Effector memory CD4-positive, alpha-beta T cell (primary cell): ENCODE results near the gene PARP4.
"Not testable (repeated sequence)": the region's sequence is repeated elsewhere in the genome, so short reads cannot be mapped to it uniquely, and the experiment has no call there.

Experiments used
- DNase-seq, 3 donors: peaks; one replicate each; pipeline ENCODE4 v3.0.0-alpha.2; 2020
- H3K27ac ChIP-seq: 2 replicates; pipeline ENCODE4 v1.7.0; 2013; ENCODE audit warnings: mild to moderate bottlenecking, low read length, moderate library complexity; ENCODE audit not compliant: insufficient read depth, poor library complexity, severe bottlenecking
- H3K27me3 ChIP-seq: replicated peaks from 2 replicates; pipeline ENCODE4 v1.7.0; 2013; ENCODE audit warnings: mild to moderate bottlenecking, low read length; ENCODE audit not compliant: insufficient read depth, control insufficient read depth, poor library complexity, severe bottlenecking
- H3K36me3 ChIP-seq: 2 replicates; pipeline ENCODE4 v1.7.0; 2013; ENCODE audit warnings: mild to moderate bottlenecking, low read length, moderate library complexity; ENCODE audit not compliant: control insufficient read depth, insufficient read depth
- H3K4me1 ChIP-seq: 2 replicates; pipeline ENCODE4 v1.7.0; 2013; ENCODE audit warnings: low read length, mild to moderate bottlenecking; ENCODE audit not compliant: control insufficient read depth, insufficient read depth, poor library complexity, severe bottlenecking
- H3K4me3 ChIP-seq: 2 replicates; pipeline ENCODE4 v1.7.0; 2013; ENCODE audit warnings: low read length, low read depth, mild to moderate bottlenecking; ENCODE audit not compliant: insufficient read depth, poor library complexity, severe bottlenecking
- H3K9me3 ChIP-seq: 2 replicates; pipeline ENCODE4 v1.7.0; 2013; ENCODE audit warnings: mild to moderate bottlenecking, low read length, moderate library complexity; ENCODE audit not compliant: control insufficient read depth

Gene PARP4

GRCh38 chr13:24458736-24459135 lies 53.8 kb downstream of the PARP4 start:
- H3K36me3 ChIP-seq = peaks cover 56% of the 10 kb centered on the region

DNA sequence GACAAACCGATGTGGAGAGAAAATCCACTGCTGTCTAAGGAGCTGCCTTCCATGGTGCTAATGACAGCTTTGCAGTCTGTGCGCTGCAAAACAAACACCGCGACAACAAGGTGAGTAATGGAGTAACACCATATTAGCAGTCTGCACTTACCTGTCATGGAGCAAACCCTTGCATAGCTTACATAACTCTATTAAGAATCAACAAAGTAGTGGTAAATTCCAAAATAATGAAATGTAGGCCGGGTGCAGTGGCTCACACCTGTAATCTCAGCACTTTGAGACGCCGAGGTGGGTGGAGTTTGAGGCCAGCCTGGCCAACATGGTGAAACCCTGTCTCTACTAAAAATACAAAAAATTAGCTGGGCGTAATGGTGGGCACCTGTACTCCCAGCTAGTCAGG lies 56.2 kb downstream of the PARP4 start:
- H3K36me3 ChIP-seq = peaks cover 75% of the 10 kb centered on the region
- no peak overlapping the region for H3K4me3 ChIP-seq

More at GRCh38 chr13:24458736-24459135, 53.8 kb downstream of the PARP4 start:
- no peak for DNase-seq
- Histone ChIP-seq H3K9me3 (no peaks in the 10 kb centered on the region), H3K4me3 (no peak overlapping the region), H3K27ac (no peak overlapping the region), H3K27me3 (no peaks in the 10 kb centered on the region), H3K4me1 (no peaks in the 10 kb centered on the region)

DNA sequence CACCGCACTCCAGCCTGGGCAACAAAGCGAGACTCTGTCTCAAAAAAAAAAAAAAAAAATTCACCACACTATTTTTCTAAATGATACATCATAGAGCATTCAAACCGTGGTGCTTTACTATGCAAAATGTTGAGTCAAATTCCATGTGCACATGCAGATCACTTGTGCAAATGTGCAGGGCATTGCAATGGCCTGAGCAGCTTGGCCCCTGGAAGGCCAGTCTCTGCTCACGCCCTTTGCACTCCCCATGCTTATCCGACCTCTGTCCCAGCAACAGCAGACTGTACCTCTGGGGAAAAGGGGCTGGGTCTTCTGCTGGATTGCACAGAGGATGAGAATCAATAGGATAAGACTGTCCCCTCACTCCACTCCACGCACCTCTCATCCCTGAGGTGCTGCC lies 58.5 kb downstream of the PARP4 start:
- H3K27me3 ChIP-seq = no peaks in the 10 kb centered on the region
- DNase-seq = no peak
- no peaks in the 10 kb centered on the region for H3K9me3 ChIP-seq
- no peak overlapping the region for H3K27ac ChIP-seq
- H3K4me1 ChIP-seq = no peaks in the 10 kb centered on the region
- peaks cover 78% of the 10 kb centered on the region for H3K36me3 ChIP-seq
- H3K4me3 ChIP-seq = no peak overlapping the region

More for the DNA sequence above, 56.2 kb downstream of the PARP4 start:
- H3K27ac ChIP-seq = no peak overlapping the region
- no peak for DNase-seq
- H3K9me3 ChIP-seq = no peaks in the 10 kb centered on the region
- H3K4me1 ChIP-seq = no peaks in the 10 kb centered on the region
- no peaks in the 10 kb centered on the region for H3K27me3 ChIP-seq

- no peak overlapping the region for H3K4me3 ChIP-seq
- H3K27me3 ChIP-seq = no peaks in the 10 kb centered on the region
- H3K36me3 ChIP-seq = peaks cover 70% of the 10 kb centered on the region
- H3K27ac ChIP-seq = no peak overlapping the region
- no peaks in the 10 kb centered on the region for H3K9me3 ChIP-seq
- no peak for DNase-seq
- H3K4me1 ChIP-seq = no peaks in the 10 kb centered on the region
Observed at GRCh38 chr13:24452044-24452443, 60.5 kb downstream of the PARP4 start.

- Histone ChIP-seq H3K36me3 (peaks cover 65% of the 10 kb centered on the region), H3K27me3 (no peaks in the 10 kb centered on the region), H3K9me3 (no peaks in the 10 kb centered on the region), H3K27ac (no peak overlapping the region), H3K4me1 (no peaks in the 10 kb centered on the region), H3K4me3 (no peak overlapping the region)
- DNase-seq = no peak
Observed at GRCh38 chr13:24450530-24450929, 62.0 kb downstream of the PARP4 start.

DNA sequence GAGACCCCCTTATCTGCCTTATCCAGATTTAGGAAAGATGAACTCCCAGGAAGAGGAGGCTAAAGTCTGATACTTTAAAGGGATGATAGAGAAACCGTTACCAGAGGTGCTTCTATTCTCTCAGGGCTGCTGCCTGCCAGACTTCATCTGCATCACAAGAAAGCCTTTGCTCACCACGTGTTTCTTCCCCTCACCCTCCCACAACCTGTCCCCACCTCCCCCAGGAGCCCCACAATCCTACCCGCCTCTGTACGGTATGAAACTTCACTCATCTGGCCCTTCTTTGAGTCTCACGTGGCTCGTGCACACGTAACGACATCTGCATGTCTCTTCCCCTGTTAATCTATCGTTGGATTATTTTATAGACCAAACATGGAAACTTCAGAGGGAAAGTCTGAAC lies 67.7 kb downstream of the PARP4 start:
- H3K36me3 ChIP-seq = peaks cover 63% of the 10 kb centered on the region
- H3K27me3 ChIP-seq, H3K4me3 ChIP-seq, H3K27ac ChIP-seq, DNase-seq, H3K4me1 ChIP-seq, H3K9me3 ChIP-seq: not testable (repeated sequence)

DNA sequence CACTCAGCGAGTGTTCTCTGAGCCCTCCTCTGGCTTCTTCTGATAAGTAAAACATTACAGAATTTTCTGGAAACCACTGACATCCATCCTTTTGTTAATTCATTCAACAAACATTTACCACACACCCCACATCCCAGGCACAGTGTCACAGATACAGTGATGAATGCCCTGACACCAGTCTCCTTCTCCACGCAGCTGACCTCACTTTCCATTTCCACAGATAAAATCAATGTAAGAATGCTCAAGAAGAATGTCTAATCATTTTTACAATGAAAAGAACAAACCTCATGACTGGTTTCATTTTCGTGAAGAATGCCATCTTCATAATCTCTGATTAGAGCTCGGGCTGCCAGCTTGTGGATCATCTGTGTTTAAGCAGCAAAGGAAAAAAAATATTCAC lies 69.2 kb downstream of the PARP4 start:
- Histone ChIP-seq H3K27me3 (no peaks in the 10 kb centered on the region), H3K9me3 (no peaks in the 10 kb centered on the region), H3K4me3 (no peak overlapping the region), H3K36me3 (peaks cover 65% of the 10 kb centered on the region), H3K27ac (no peak overlapping the region), H3K4me1 (no peaks in the 10 kb centered on the region)
- no peak for DNase-seq

DNA sequence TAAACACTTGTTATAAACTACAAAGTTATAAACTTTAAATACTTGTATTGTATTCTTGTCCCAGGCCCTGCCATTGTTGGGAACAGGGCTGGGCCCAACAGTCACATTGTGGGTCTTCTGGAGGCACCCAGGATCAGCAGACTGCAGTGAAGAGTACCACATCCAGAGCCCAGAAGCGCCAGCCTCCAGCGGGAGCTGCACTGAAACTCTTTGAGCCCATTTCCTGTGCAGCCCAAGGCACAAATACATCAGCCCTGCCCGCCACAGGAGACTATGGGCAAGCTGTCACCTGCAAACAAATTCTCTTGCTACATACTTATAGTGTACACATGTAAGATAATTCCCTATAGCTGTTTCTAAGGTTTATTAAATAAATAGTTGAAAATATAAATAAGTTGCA lies 86.5 kb downstream of the PARP4 start:
- H3K27ac ChIP-seq, H3K4me1 ChIP-seq, DNase-seq, H3K9me3 ChIP-seq, H3K4me3 ChIP-seq, H3K27me3 ChIP-seq: not testable (repeated sequence)
- peaks cover 26% of the 10 kb centered on the region for H3K36me3 ChIP-seq

DNA sequence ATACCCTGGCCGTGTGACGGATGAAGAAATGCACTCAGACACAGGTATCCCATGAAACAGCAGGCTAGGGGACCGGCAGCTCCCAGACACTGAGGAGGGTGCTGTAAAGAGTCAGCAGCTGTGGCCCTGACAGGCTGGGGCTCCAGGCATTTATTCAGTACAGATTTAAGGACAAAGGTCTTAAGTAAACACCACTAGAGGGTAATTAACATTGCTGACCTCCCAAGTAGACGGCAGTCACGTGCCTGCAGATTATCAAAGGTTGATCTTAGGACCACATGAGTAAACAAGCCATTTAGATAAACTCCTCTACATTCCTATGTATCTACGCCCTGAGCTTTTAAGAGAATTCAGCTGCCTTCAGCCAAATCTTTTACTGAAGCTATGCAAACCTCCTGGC lies 92.9 kb downstream of the PARP4 start:
- H3K36me3 ChIP-seq = peaks cover 15% of the 10 kb centered on the region
- H3K27me3 ChIP-seq, H3K4me1 ChIP-seq, H3K27ac ChIP-seq, H3K9me3 ChIP-seq, DNase-seq, H3K4me3 ChIP-seq: not testable (repeated sequence)

DNA sequence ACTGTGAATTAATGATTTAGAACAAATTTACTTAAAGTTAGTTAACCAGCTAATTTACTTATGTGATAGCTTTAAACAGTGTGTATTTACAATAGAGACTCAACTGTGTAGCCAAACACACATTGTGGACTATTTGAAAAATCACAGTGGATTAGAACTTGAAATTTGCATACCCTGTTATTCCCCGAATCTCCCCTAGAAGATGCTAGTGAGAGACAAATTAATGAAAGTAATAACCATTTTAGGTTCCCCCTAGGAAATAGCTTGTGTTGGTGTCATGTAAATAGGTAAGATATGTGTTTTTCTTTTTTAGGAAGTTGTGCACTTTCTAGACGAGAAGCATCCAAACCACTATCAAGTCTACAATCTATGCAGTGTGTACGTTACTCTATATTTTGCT lies 104.7 kb downstream of the PARP4 start:
- no peaks in the 10 kb centered on the region for H3K27me3 ChIP-seq
- no peaks in the 10 kb centered on the region for H3K36me3 ChIP-seq

GRCh38 chr13:24406524-24406923 lies 106.1 kb downstream of the PARP4 start:
- H3K4me1 ChIP-seq = no peaks in the 10 kb centered on the region
- no peak for DNase-seq
- H3K9me3 ChIP-seq = no peaks in the 10 kb centered on the region

More for the DNA sequence above, 104.7 kb downstream of the PARP4 start:
- Histone ChIP-seq H3K4me1 (no peaks in the 10 kb centered on the region), H3K4me3 (no peak overlapping the region), H3K27ac (no peak overlapping the region), H3K9me3 (no peaks in the 10 kb centered on the region)
- no peak for DNase-seq

More at GRCh38 chr13:24406524-24406923, 106.1 kb downstream of the PARP4 start:
- no peaks in the 10 kb centered on the region for H3K27me3 ChIP-seq
- no peak overlapping the region for H3K27ac ChIP-seq
- no peak overlapping the region for H3K4me3 ChIP-seq
- no peaks in the 10 kb centered on the region for H3K36me3 ChIP-seq
